Adipocyte (in vitro differentiated cells): ENCODE data around the gene BMP15.

Experiments used
- DNase-seq: peaks from one replicate; pipeline ENCODE4 v3.0.0-alpha.2; 2015; ENCODE audit warnings: low read depth
- H3K27me3 ChIP-seq: replicated peaks from 2 replicates; pipeline ENCODE4 v1.7.0; 2013; ENCODE audit warnings: mild to moderate bottlenecking, low read length, moderate library complexity; ENCODE audit not compliant: control insufficient read depth, insufficient read depth
- H3K36me3 ChIP-seq: 2 replicates; pipeline ENCODE4 v1.7.0; 2013; ENCODE audit warnings: low read length, mild to moderate bottlenecking, moderate library complexity; ENCODE audit not compliant: control insufficient read depth, insufficient read depth, severe bottlenecking
- H3K4me1 ChIP-seq: 2 replicates; pipeline ENCODE4 v1.7.0; 2013; ENCODE audit warnings: mild to moderate bottlenecking, low read length, moderate library complexity; ENCODE audit not compliant: control insufficient read depth, insufficient read depth
- H3K4me3 ChIP-seq: 2 replicates; pipeline ENCODE4 v1.7.0; 2013; ENCODE audit warnings: mild to moderate bottlenecking, low read length, moderate library complexity
- H3K9ac ChIP-seq: 2 replicates; pipeline ENCODE4 v1.7.0; 2013; ENCODE audit warnings: mild to moderate bottlenecking, low read length, moderate library complexity
- H3K9me3 ChIP-seq: 2 replicates; pipeline ENCODE4 v1.7.0; 2013; ENCODE audit warnings: mild to moderate bottlenecking, low read length, moderate library complexity; ENCODE audit not compliant: control insufficient read depth

BMP15 gene

DNA sequence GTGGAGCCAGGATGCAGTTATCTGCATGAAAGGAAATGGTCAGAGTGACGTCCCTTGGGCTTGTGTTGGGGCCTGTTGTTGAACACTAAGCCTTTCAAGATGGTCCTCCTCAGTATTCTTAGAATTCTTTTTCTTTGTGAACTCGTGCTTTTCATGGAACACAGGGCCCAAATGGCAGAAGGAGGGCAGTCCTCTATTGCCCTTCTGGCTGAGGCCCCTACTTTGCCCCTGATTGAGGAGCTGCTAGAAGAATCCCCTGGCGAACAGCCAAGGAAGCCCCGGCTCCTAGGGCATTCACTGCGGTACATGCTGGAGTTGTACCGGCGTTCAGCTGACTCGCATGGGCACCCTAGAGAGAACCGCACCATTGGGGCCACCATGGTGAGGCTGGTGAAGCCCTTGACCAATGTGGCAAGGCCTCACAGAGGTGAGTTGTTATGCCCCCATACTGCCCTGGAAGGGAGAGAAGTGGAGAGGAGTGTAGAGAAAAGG is at the start of gene BMP15:
BMP15 (plus strand) TSS at position 51 of the 492 bp plus-strand sequence; CDS start at position 100, 49 bp downstream.
- H3K9me3 ChIP-seq = no peaks in the 10 kb centered on the region
- no peak for DNase-seq
- H3K36me3 ChIP-seq = no peaks in the 10 kb centered on the region
- H3K27me3 ChIP-seq = peaks cover 47% of the 10 kb centered on the region
- no peak within 1 kb of the TSS for H3K4me3 ChIP-seq
- H3K4me1 ChIP-seq = no peaks in the 10 kb centered on the region
- no peak within 1 kb of the TSS for H3K9ac ChIP-seq

DNA sequence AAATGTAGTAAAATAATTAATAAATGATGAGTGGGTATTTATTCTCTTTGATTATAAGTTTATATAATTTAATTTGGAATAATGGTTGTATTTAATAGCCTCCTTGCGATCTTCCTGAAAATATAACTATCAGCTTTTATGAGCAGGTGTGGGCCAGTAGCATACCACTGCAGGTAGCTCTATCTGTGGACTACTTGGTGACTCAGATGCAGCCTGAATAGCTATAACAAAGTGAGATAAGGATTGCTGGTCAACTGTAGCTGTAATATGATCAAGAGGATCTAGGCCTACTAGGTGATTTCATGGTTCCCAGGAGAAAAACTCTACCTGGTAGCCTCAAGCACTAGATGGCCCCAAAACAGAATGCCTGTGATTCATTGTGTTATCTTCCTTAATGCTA is 47.1 kb upstream of the BMP15 start:
- Histone ChIP-seq H3K9ac (no peak overlapping the region), H3K4me3 (no peak overlapping the region), H3K36me3 (no peaks in the 10 kb centered on the region), H3K27me3 (peaks cover 11% of the 10 kb centered on the region), H3K9me3 (peaks cover 2% of the 10 kb centered on the region), H3K4me1 (no peaks in the 10 kb centered on the region)
- DNase-seq = no peak

DNA sequence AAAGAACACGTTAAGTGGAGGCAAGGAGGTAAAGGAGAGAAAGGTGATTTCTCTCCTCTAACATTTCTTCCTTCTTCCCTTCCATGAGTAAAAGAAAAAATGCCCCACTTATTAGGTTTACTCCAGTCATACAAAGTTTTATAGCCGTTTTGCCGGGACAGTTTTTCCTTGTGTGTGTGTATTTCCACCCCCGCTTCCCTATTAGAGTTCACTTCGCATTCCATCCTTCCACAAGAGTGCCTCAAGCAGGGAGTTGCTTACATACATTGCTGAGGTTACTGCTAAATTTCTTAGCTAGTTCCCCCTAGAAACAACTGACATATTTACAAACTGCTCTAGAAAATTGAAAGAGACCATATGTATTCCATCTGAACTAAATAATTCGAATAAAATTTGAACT is 45.2 kb upstream of the BMP15 start:
- H3K36me3 ChIP-seq = no peaks in the 10 kb centered on the region
- peaks cover 16% of the 10 kb centered on the region for H3K27me3 ChIP-seq
- no peaks in the 10 kb centered on the region for H3K9me3 ChIP-seq
- no peak overlapping the region for H3K9ac ChIP-seq
- no peaks in the 10 kb centered on the region for H3K4me1 ChIP-seq
- DNase-seq = peak; percentile 13
- no peak overlapping the region for H3K4me3 ChIP-seq

DNA sequence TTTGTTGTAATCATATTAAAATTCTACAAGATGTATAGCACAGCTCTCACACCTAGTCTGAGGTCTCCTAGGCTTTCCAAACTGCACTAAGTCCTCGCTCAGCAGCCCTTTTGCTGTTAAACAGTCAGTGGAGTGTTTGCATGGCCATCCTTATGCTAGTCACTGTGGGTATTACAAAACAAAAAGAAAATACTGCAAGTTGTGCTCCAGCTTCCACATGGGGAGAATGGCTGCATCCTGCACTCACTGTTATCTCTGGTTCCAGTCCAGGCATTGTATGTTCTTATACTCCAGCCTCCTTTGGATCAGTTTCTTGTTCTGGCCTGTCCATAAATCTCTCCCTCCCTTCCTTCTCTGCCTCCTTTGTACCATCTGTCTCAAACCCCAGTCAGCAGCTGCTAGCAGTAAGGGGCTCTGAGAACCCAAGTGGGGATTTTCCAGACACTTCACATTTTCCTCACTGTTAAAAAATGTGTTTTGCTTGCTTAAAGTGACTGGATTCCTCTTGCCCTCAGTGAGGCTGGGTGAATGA is 38.5 kb upstream of the BMP15 start:
- H3K9me3 ChIP-seq = no peaks in the 10 kb centered on the region
- H3K36me3 ChIP-seq = no peaks in the 10 kb centered on the region
- DNase-seq = no peak
- H3K4me1 ChIP-seq = no peaks in the 10 kb centered on the region
- no peak overlapping the region for H3K9ac ChIP-seq
- H3K27me3 ChIP-seq = peaks cover 28% of the 10 kb centered on the region
- no peak overlapping the region for H3K4me3 ChIP-seq

DNA sequence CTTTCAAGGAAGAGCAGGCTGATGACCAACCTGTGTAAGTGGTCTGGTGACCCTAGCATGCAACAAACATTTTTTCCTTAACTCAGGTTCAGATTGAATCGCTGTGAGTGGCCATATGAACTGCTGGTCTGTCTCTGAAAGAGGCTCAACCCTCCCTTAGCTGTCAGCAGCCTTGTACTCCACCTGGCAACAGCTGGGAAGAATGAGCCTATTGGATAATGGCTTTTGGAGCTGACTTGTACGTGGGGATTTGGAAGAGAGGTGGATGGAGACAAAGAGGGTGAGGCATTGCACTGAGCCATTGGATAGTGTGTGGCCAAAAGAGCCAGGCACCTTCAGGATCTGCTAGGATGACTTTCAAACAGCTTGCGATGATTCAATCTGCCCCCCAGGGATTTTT is 35.7 kb upstream of the BMP15 start:
- peaks cover 35% of the 10 kb centered on the region for H3K27me3 ChIP-seq
- no peak for DNase-seq
- no peaks in the 10 kb centered on the region for H3K4me1 ChIP-seq
- no peaks in the 10 kb centered on the region for H3K36me3 ChIP-seq
- no peak overlapping the region for H3K4me3 ChIP-seq
- no peak overlapping the region for H3K9ac ChIP-seq
- no peaks in the 10 kb centered on the region for H3K9me3 ChIP-seq

DNA sequence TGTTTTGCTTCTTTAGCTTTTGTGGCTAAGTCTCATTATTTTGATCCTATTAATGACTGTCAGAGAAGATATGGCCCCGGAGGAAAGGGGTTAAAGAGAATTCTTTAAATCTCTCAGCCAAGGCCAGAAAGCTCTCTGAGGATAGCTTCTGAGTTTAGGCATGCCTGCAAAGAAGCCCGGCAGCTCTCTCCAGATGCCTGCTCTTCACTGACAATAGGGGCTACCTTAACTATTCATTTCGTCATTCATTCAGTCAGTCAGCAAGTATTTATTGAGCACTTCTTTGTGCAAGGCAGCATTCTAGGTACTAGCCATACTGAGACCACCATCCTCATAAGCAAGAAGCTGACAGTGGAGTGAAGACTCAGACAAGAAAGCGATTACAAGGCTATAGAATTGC is 34.0 kb upstream of the BMP15 start:
- DNase-seq = no peak
- Histone ChIP-seq H3K36me3 (no peaks in the 10 kb centered on the region), H3K9ac (no peak overlapping the region), H3K27me3 (peaks cover 23% of the 10 kb centered on the region), H3K4me3 (no peak overlapping the region), H3K4me1 (no peaks in the 10 kb centered on the region), H3K9me3 (no peaks in the 10 kb centered on the region)

DNA sequence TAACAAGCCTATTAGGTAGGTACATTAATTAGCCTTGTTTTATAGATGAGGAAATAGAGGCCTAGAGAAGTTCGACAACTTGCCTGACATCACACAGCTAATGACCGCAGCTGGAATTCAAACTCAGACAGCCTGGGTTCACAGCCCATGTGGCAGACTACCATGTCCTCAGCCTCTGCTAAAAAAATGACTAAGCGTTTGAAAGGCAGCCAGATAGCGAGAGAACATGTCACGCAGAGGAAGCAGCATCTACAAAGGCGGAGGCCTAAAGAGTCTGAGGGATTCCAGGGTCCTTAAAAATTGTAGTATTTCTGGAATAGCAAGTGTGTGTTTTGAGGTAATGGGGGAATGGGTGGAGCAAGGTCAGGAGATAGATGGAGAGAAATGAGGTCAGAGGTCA is 33.2 kb upstream of the BMP15 start:
- Histone ChIP-seq H3K4me3 (no peak overlapping the region), H3K36me3 (no peaks in the 10 kb centered on the region), H3K9me3 (peaks cover 2% of the 10 kb centered on the region), H3K4me1 (no peaks in the 10 kb centered on the region), H3K9ac (no peak overlapping the region), H3K27me3 (peaks cover 15% of the 10 kb centered on the region)
- peak; percentile 56 for DNase-seq

DNA sequence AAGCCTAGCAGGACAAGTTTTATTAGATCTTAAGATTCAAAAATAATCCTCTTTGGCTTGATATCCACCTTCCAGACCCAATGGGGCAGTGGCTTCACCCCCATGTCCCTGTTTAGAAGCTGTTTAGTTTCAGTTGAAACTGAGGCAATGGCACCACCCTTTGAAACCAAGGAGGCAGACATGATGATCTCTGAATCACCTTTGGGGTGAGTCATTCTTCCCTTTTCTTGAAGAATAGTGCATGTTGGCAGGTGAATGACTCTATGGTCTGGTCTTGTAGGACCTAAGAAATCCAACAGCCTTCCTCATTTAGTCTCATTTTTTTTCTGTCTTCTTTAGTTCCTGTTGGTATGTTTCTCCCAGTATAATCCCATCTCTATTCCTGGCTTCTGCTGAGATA is 29.5 kb upstream of the BMP15 start:
- H3K9ac ChIP-seq = no peak overlapping the region
- no peaks in the 10 kb centered on the region for H3K36me3 ChIP-seq
- H3K27me3 ChIP-seq = peaks cover 19% of the 10 kb centered on the region
- H3K9me3 ChIP-seq = peaks cover 7% of the 10 kb centered on the region
- H3K4me1 ChIP-seq = no peaks in the 10 kb centered on the region
- H3K4me3 ChIP-seq = no peak overlapping the region
- no peak for DNase-seq

DNA sequence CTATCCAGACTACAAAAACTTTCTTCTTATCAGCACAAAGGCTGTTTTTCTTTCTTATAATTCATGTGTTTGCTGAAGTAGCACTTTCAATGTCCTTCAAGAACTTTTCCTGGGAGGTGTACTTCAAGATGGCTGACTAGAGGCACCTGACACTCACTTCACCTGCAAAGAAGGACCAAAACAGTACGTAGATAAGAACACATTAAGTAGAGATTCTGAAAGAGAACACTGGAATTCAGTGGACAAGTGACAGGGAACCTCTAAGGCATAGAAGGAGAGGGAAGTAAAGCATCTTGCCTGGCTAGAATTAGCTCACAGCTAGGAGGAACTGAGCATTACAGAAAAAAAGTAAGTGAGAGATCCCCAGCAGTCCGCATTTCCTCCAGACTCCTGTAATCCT is 21.7 kb upstream of the BMP15 start:
- H3K4me3 ChIP-seq = no peak overlapping the region
- no peaks in the 10 kb centered on the region for H3K4me1 ChIP-seq
- peaks cover 28% of the 10 kb centered on the region for H3K9me3 ChIP-seq
- peaks cover 14% of the 10 kb centered on the region for H3K27me3 ChIP-seq
- H3K36me3 ChIP-seq = no peaks in the 10 kb centered on the region
- no peak for DNase-seq
- H3K9ac ChIP-seq = no peak overlapping the region

DNA sequence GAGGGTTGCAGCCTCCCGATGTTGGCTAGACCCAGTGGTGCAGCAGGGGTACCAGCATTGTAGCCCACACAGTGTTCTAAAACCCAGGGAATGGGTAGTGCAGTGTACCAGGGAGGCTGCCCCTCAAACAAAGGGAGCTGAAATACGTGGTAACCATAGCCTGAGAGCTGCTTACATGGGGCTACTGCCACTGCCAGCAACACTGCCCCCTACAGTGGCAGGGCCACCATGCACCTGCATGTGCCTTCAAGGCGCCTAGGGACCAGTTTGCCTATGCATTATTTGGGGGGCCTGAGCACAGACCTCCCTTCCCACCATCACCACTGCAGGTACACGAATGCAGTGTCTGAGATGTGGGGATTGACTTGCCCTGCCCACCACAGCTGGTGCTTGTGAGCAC is 21.0 kb upstream of the BMP15 start:
- H3K36me3 ChIP-seq = no peaks in the 10 kb centered on the region
- H3K4me3 ChIP-seq = no peak overlapping the region
- no peaks in the 10 kb centered on the region for H3K4me1 ChIP-seq
- DNase-seq = no peak
- H3K27me3 ChIP-seq = peaks cover 12% of the 10 kb centered on the region
- peaks cover 27% of the 10 kb centered on the region for H3K9me3 ChIP-seq
- H3K9ac ChIP-seq = no peak overlapping the region

DNA sequence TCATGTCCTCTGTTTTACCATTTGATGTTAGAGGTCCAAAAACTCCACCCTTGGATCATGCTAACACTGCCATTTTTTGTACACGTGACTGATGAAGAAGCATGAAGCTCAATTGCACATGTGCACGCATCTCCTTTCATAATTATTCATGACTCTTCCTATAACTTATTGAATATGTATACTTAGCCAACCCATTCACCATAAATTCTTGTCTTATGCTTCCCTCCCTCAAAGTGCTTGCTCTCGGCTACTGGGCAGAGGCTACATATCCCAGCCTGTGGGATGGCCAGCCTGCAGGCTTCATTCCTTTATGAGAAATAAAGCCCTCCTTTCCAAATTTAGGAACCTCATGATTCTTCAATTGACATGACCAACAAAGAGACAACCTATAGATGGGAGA is 17.5 kb upstream of the BMP15 start:
- peaks cover 16% of the 10 kb centered on the region for H3K27me3 ChIP-seq
- H3K36me3 ChIP-seq = no peaks in the 10 kb centered on the region
- no peak for DNase-seq
- no peak overlapping the region for H3K9ac ChIP-seq
- peaks cover 27% of the 10 kb centered on the region for H3K9me3 ChIP-seq
- H3K4me3 ChIP-seq = no peak overlapping the region
- H3K4me1 ChIP-seq = no peaks in the 10 kb centered on the region

DNA sequence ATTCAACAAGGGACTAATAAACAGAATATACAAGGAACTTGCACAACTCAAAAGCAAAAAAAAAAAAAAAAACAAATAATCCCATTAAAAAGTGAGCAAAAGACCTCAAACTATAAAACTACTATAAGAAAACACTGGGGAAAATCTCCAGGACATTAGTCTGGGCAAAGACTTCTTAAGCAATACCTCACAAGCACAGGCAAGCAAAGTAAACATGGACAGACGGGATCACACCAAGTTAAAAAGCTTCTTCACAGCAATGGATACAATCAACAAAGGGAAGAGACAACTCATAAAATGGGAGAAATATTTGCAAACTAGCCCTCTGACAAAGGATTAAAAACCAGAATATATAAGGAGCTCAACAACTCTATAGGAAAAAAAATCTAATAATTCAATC is 17.1 kb upstream of the BMP15 start:
- H3K4me1 ChIP-seq = no peaks in the 10 kb centered on the region
- no peak for DNase-seq
- H3K36me3 ChIP-seq = no peaks in the 10 kb centered on the region
- no peak overlapping the region for H3K9ac ChIP-seq
- peaks cover 20% of the 10 kb centered on the region for H3K27me3 ChIP-seq
- H3K9me3 ChIP-seq = peaks cover 25% of the 10 kb centered on the region
- H3K4me3 ChIP-seq = no peak overlapping the region
